Thyroid gland (tissue), 4 donors: Measurements from ENCODE around the gene ADAMTSL1.

Source experiments
- CTCF ChIP-seq, 6 experiments: fragments of 200-600 bp in 3 of 6; fragments of 450-650 bp in 3 of 6; sonication (generic) in 3 of 6; IDR thresholded peaks; one replicate each; pipeline ENCODE4 v1.5.1; 2016 to 2019; ENCODE audit warnings: antibody characterized with exemption in 6 of 6, mild to moderate bottlenecking in 2 of 6, inconsistent platforms in 1 of 6, moderate library complexity in 1 of 6
- POLR2A ChIP-seq, 2 donors: fragments of 450-650 bp; IDR thresholded peaks; one replicate each; pipeline ENCODE4 v1.6.1; 2017; ENCODE audit warnings: antibody characterized with exemption in 2 of 2, mild to moderate bottlenecking in 2 of 2, moderate library complexity in 1 of 2

DNA sequence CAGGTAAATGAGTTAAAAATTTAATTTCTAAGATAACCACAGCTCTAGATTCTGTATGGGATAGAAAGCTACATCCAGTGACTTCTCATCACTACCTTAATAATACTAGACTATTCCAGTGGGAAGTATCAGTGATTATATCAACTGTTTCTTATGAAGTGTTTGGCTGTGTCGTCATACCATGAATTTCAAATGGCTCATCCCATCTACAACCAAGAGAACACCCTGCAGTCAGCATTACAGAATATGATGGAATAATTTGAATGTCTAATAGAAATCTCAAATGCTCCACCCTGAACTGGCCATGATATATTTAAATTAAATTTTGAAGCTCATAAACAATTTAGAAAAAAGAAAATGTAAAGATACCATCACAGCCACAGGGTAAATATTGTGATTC is 245.0 kb downstream of the ADAMTSL1 start:
- TF ChIP-seq CTCF (IDR thresholded peaks at IDR 0.05) (no peak), POLR2A (IDR thresholded peaks at IDR 0.05) (no peak)
